ENCODE results near the gene FCHO2.

Gene FCHO2

GRCh38 chr5:72955768-72956323 lies at the start of gene FCHO2:
Gene FCHO2, plus strand, starts transcription at chr5:72956041. Its CDS starts 56 bp downstream, at chr5:72956097.
- H3K4me2 ChIP-seq (ENCODE audit: low read length): peak within 1 kb of the TSS; percentile 93
- no peak within 1 kb of the TSS for H3K27ac ChIP-seq (ENCODE audit: low read length)
- peak within 1 kb of the TSS; percentile 88 for H3K4me3 ChIP-seq (ENCODE audit: low read length)
- H3K9ac ChIP-seq (ENCODE audit: low read length): peak within 1 kb of the TSS; percentile 70
- H2AFZ ChIP-seq (ENCODE audit: low read depth, low read length): peak within 1 kb of the TSS; percentile 87
- H3K36me3 ChIP-seq (replicated peaks; ENCODE audit: low read depth, low read length): no peaks in the 10 kb centered on the region
- TF ChIP-seq CTCF (IDR thresholded peaks at IDR 0.05; ENCODE audit: low read depth, low read length) (peak; percentile 57), EZH2phosphoT487 (IDR thresholded peaks at IDR 0.05; ENCODE audit: low read depth) (no peak)
- H3K27me3 ChIP-seq (ENCODE audit: low read depth, low read length): peaks cover 14% of the 10 kb centered on the region
- H3K4me1 ChIP-seq (ENCODE audit: low read length): peaks cover 23% of the 10 kb centered on the region
- no peaks in the 10 kb centered on the region for H4K20me1 ChIP-seq (ENCODE audit: insufficient read depth, low read length)
- no peaks in the 10 kb centered on the region for H3K79me2 ChIP-seq (ENCODE audit: low read length)
- no peaks in the 10 kb centered on the region for H3K9me3 ChIP-seq (ENCODE audit: insufficient read depth, low read length)

GRCh38 chr5:72906806-72907205 lies 49.0 kb upstream of the FCHO2 start:
- TF ChIP-seq CTCF (IDR thresholded peaks at IDR 0.05; ENCODE audit: low read depth, low read length): no peak
- no peak for TF ChIP-seq EZH2phosphoT487 (IDR thresholded peaks at IDR 0.05; ENCODE audit: low read depth)
- H3K9ac ChIP-seq (ENCODE audit: low read length): no peak overlapping the region
- no peaks in the 10 kb centered on the region for H3K9me3 ChIP-seq (ENCODE audit: insufficient read depth, low read length)
- H4K20me1 ChIP-seq (ENCODE audit: insufficient read depth, low read length): no peaks in the 10 kb centered on the region
- H3K4me3 ChIP-seq (ENCODE audit: low read length): no peak overlapping the region
- H2AFZ ChIP-seq (ENCODE audit: low read depth, low read length): no peak overlapping the region
- no peaks in the 10 kb centered on the region for H3K4me1 ChIP-seq (ENCODE audit: low read length)
- no peak overlapping the region for H3K4me2 ChIP-seq (ENCODE audit: low read length)
- H3K36me3 ChIP-seq (replicated peaks; ENCODE audit: low read depth, low read length): peaks cover 36% of the 10 kb centered on the region
- no peaks in the 10 kb centered on the region for H3K27me3 ChIP-seq (ENCODE audit: low read depth, low read length)
- H3K27ac ChIP-seq (ENCODE audit: low read length): no peak overlapping the region
- no peaks in the 10 kb centered on the region for H3K79me2 ChIP-seq (ENCODE audit: low read length)

GRCh38 chr5:72908664-72909063 lies 47.2 kb upstream of the FCHO2 start:
- Histone ChIP-seq H3K4me2 (ENCODE audit: low read length) (no peak overlapping the region), H3K27me3 (ENCODE audit: low read depth, low read length) (no peaks in the 10 kb centered on the region), H2AFZ (ENCODE audit: low read depth, low read length) (no peak overlapping the region), H3K4me1 (ENCODE audit: low read length) (no peaks in the 10 kb centered on the region), H3K36me3 (replicated peaks; ENCODE audit: low read depth, low read length) (peaks cover 23% of the 10 kb centered on the region), H3K27ac (ENCODE audit: low read length) (no peak overlapping the region), H3K9me3 (ENCODE audit: insufficient read depth, low read length) (no peaks in the 10 kb centered on the region), H3K79me2 (ENCODE audit: low read length) (no peaks in the 10 kb centered on the region), H4K20me1 (ENCODE audit: insufficient read depth, low read length) (no peaks in the 10 kb centered on the region), H3K9ac (ENCODE audit: low read length) (no peak overlapping the region), H3K4me3 (ENCODE audit: low read length) (no peak overlapping the region)
- no peak for TF ChIP-seq EZH2phosphoT487 (IDR thresholded peaks at IDR 0.05; ENCODE audit: low read depth)
- TF ChIP-seq CTCF (IDR thresholded peaks at IDR 0.05; ENCODE audit: low read depth, low read length): no peak

GRCh38 chr5:72917371-72917776 lies 38.5 kb upstream of the FCHO2 start:
- Histone ChIP-seq H3K9me3 (ENCODE audit: insufficient read depth, low read length) (no peaks in the 10 kb centered on the region), H3K79me2 (ENCODE audit: low read length) (no peaks in the 10 kb centered on the region), H3K27me3 (ENCODE audit: low read depth, low read length) (no peaks in the 10 kb centered on the region), H3K4me3 (ENCODE audit: low read length) (no peak overlapping the region), H2AFZ (ENCODE audit: low read depth, low read length) (no peak overlapping the region), H3K36me3 (replicated peaks; ENCODE audit: low read depth, low read length) (no peaks in the 10 kb centered on the region), H3K27ac (ENCODE audit: low read length) (no peak overlapping the region), H3K4me2 (ENCODE audit: low read length) (no peak overlapping the region), H3K4me1 (ENCODE audit: low read length) (no peaks in the 10 kb centered on the region), H3K9ac (ENCODE audit: low read length) (no peak overlapping the region), H4K20me1 (ENCODE audit: insufficient read depth, low read length) (no peaks in the 10 kb centered on the region)
- TF ChIP-seq EZH2phosphoT487 (IDR thresholded peaks at IDR 0.05; ENCODE audit: low read depth): no peak
- TF ChIP-seq CTCF (IDR thresholded peaks at IDR 0.05; ENCODE audit: low read depth, low read length): no peak
